CD14-positive monocyte (primary cell): ENCODE data around the gene GMDS. TPM values are rescaled to one million over a fixed set of nuclear protein-coding genes. Genes with fewer than 3 reads are reported as not detected.

Source experiments
- DNase-seq, 3 donors: peaks; one replicate each; pipeline ENCODE4 v3.0.0-alpha.2; 2011 to 2022
- H2AFZ ChIP-seq: 2 replicates; pipeline ENCODE4 v1.6.0; 2012; ENCODE audit warnings: mild to moderate bottlenecking, low read depth, low read length, inconsistent platforms; ENCODE audit not compliant: insufficient read depth, poor library complexity, severe bottlenecking
- H3K27ac ChIP-seq, 2 donors: 1 replicate in 1 of 2; 2 replicates in 1 of 2; pipeline ENCODE4 v1.5.1; 2012 to 2013; ENCODE audit warnings: low read length in 2 of 2, control low read depth in 1 of 2, inconsistent platforms in 1 of 2, low read depth in 1 of 2, mild to moderate bottlenecking in 1 of 2
- H3K27me3 ChIP-seq, 2 donors: one replicate each; pipeline versions ENCODE4 v1.6.0 to v1.6.1; 2011 to 2013; ENCODE audit warnings: low read length in 2 of 2; ENCODE audit not compliant: control insufficient read depth in 2 of 2, insufficient read depth in 2 of 2
- H3K36me3 ChIP-seq, 2 donors: replicated peaks in 1 of 2; 1 replicate in 1 of 2; 2 replicates in 1 of 2; pipeline versions ENCODE4 v1.5.1 to v1.6.1; 2012 to 2013; ENCODE audit warnings: low read length in 2 of 2, control low read depth in 1 of 2, inconsistent platforms in 1 of 2, mild to moderate bottlenecking in 1 of 2; ENCODE audit not compliant: insufficient read depth in 2 of 2, control insufficient read depth in 1 of 2
- H3K4me1 ChIP-seq, 2 donors: 1 replicate in 1 of 2; 2 replicates in 1 of 2; pipeline versions ENCODE4 v1.5.1 to v1.6.1; 2012 to 2013; ENCODE audit warnings: low read length in 2 of 2, control low read depth in 1 of 2, inconsistent platforms in 1 of 2, mild to moderate bottlenecking in 1 of 2, moderate library complexity in 1 of 2; ENCODE audit not compliant: insufficient read depth in 2 of 2, control insufficient read depth in 1 of 2
- H3K4me2 ChIP-seq: replicated peaks from 2 replicates; pipeline ENCODE3; 2012; ENCODE audit warnings: low read length, moderate library complexity, mild to moderate bottlenecking; ENCODE audit not compliant: poor library complexity, severe bottlenecking; ENCODE audit errors: extremely low read depth
- H3K4me3 ChIP-seq, 3 experiments: fragments of 200-600 bp in 1 of 3; sonication (generic) in 1 of 3; replicated peaks in 1 of 3; 1 replicate in 2 of 3; 2 replicates in 1 of 3; pipeline ENCODE4 v1.5.1; 2011 to 2013; ENCODE audit warnings: low read length in 3 of 3, mild to moderate bottlenecking in 3 of 3, control low read depth in 2 of 3, low read depth in 2 of 3, inconsistent platforms in 1 of 3, moderate library complexity in 1 of 3
- H3K79me2 ChIP-seq: 2 replicates; pipeline ENCODE4 v1.6.0; 2012; ENCODE audit warnings: mild to moderate bottlenecking, control low read depth, inconsistent platforms, low read length, moderate library complexity; ENCODE audit not compliant: insufficient read depth
- H3K9ac ChIP-seq: 2 replicates; pipeline ENCODE4 v1.6.0; 2017; ENCODE audit warnings: low read length, mild to moderate bottlenecking; ENCODE audit not compliant: insufficient read depth, poor library complexity, severe bottlenecking
- H3K9me3 ChIP-seq, 2 donors: replicated peaks in 1 of 2; 1 replicate in 1 of 2; 2 replicates in 1 of 2; pipeline versions ENCODE4 v1.5.1 to v1.6.1; 2012 to 2013; ENCODE audit warnings: low read length in 2 of 2, control low read depth in 1 of 2; ENCODE audit not compliant: control insufficient read depth in 1 of 2, insufficient read depth in 1 of 2
- H4K20me1 ChIP-seq: 2 replicates; pipeline ENCODE4 v1.6.0; 2012; ENCODE audit warnings: mild to moderate bottlenecking, low read length, control low read depth, moderate library complexity; ENCODE audit not compliant: insufficient read depth
- H3K27ac Mint-ChIP-seq, 7 donors: one replicate each; pipeline ENCODE4 v1.8.0; 2020; ENCODE audit warnings: mild to moderate bottlenecking in 7 of 7, mixed read lengths in 7 of 7, moderate library complexity in 6 of 7, inconsistent platforms in 2 of 7
- H3K27me3 Mint-ChIP-seq, 3 donors: one replicate each; pipeline ENCODE4 v1.8.0; 2021 to 2022; ENCODE audit warnings: low read depth in 3 of 3, mild to moderate bottlenecking in 3 of 3, mixed read lengths in 3 of 3, moderate library complexity in 3 of 3, inconsistent platforms in 1 of 3
- H3K36me3 Mint-ChIP-seq, 2 donors: one replicate each; pipeline ENCODE4 v1.8.0; 2020; ENCODE audit warnings: mixed read lengths in 2 of 2, inconsistent platforms in 1 of 2, mild to moderate bottlenecking in 1 of 2
- H3K4me1 Mint-ChIP-seq: one replicate; pipeline ENCODE4 v1.8.0; 2020; ENCODE audit warnings: mild to moderate bottlenecking, mixed read lengths
- H3K4me3 Mint-ChIP-seq, 2 donors: one replicate each; pipeline ENCODE4 v1.8.0; 2020; ENCODE audit warnings: mild to moderate bottlenecking in 2 of 2, mixed read lengths in 2 of 2, moderate library complexity in 1 of 2
- H3K9me3 Mint-ChIP-seq, 7 donors: one replicate each; pipeline ENCODE4 v1.8.0; 2020 to 2022; ENCODE audit warnings: mixed read lengths in 7 of 7, mild to moderate bottlenecking in 6 of 7, moderate library complexity in 6 of 7, inconsistent platforms in 2 of 7
- WGBS: methylation state at CpG from one replicate; pipeline ENCODE4 v1.1.5; 2013; ENCODE audit warnings: missing lambda C conversion rate; ENCODE audit not compliant: insufficient coverage; 5-methylcytosine and 5-hydroxymethylcytosine counted together
- intact Hi-C, 2 donors: fragments of 100-400 bp; cut with micrococcal nuclease; formaldehyde crosslinking; loops; one replicate each; pipeline versions ENCODE4 v1.15.0 to v1.15.1; 2023
- polyA plus RNA-seq, 3 donors: library from polyadenylated mRNA; depleted of rRNA in 1 of 3; unstranded in 2 of 3; stranded (reverse) in 1 of 3; fragments of 300-500 nt in 2 of 3; fragments of >200 nt in 1 of 3; fragmentation: Illumina TruSeq in 2 of 3; gene quantifications; 1 replicate in 2 of 3; 2 replicates in 1 of 3; pipeline ENCODE4 v1.2.3, GENCODE V29; 2012 to 2021
- TF ChIP-seq, protein P1 (sequence below): fragments of 200-600 bp; IDR thresholded peaks from one replicate; pipeline ENCODE4 v1.8.0; 2022; ENCODE audit warnings: antibody characterized with exemption, mild to moderate bottlenecking

GMDS gene
- polyA plus RNA-seq, 3 donors: 10.5 to 19.9 (median 17.6) TPM

DNA sequence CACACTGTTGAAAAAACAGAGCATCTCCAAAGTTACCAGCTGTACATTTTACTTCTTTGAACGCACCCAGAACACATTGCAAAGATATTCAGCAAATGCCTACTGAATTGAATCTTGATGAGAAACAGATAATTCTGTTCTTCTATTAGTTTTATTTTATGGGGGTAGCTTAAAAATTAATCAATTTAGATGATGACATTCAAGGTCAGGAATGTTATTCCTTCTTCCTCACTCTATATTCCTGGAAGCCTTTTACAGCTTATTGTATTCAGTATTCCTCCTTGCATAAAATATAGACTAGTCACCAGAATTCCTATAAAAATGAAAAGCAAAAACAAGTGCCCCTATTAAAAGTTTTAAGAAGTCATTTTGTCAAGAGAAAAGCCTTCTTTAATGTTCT lies 21.4 kb upstream of the GMDS start:
- no peak overlapping the region for H3K4me3 Mint-ChIP-seq

DNA sequence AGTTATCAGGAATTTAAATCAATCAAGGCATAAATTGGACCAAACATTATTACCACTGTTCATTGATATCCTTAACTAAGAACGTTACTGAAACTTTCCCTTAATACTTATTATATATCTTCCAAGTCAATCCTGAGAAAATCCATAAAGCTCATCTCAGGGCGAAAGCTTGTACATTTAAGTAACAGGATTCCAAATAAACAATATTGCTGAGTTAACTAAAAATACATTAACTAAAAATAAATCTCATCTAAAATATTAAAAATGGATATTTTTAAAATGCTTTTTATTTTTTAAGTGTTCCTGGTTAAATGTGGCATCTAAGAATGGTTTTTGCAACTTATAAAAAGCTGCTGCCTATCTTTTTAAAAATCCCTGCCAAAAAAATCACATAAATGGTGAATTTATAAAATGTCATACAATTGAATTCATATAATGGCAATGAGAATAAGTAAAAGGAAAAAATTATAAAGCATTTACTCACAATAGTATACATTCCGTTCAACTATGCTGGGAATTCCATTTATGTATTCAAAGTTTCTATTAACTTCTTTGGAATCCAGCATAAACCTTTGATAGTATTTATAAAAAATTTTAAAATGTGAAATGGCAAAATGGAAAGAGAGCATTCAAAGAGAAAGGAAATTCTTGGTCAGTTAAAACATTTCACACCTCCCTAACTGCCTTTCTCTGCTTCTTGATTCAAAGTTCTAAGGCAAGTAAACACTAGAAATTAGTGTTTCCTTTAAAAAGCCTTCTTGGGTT lies 20.8 kb upstream of the GMDS start:
- no peak overlapping the region for H3K4me3 ChIP-seq
- TF ChIP-seq, protein P1, sequence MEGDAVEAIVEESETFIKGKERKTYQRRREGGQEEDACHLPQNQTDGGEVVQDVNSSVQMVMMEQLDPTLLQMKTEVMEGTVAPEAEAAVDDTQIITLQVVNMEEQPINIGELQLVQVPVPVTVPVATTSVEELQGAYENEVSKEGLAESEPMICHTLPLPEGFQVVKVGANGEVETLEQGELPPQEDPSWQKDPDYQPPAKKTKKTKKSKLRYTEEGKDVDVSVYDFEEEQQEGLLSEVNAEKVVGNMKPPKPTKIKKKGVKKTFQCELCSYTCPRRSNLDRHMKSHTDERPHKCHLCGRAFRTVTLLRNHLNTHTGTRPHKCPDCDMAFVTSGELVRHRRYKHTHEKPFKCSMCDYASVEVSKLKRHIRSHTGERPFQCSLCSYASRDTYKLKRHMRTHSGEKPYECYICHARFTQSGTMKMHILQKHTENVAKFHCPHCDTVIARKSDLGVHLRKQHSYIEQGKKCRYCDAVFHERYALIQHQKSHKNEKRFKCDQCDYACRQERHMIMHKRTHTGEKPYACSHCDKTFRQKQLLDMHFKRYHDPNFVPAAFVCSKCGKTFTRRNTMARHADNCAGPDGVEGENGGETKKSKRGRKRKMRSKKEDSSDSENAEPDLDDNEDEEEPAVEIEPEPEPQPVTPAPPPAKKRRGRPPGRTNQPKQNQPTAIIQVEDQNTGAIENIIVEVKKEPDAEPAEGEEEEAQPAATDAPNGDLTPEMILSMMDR: no peak
- H3K9me3 ChIP-seq: no peaks in the 10 kb centered on the region
- H3K27me3 ChIP-seq: no peaks in the 10 kb centered on the region
- H3K36me3 ChIP-seq: peaks cover 5 to 66% of the 10 kb centered on the region in 2 donors
- H3K4me3 Mint-ChIP-seq: no peak overlapping the region
- no peak overlapping the region for H3K9ac ChIP-seq
- no peak overlapping the region for H3K27ac Mint-ChIP-seq
- no peak overlapping the region for H2AFZ ChIP-seq
- no CpG with 5 or more reads among the region's 3 CpGs for WGBS
- no peak overlapping the region for H3K27ac ChIP-seq
- no peak for DNase-seq
- H3K4me2 ChIP-seq: no peak overlapping the region
- peaks cover 0 to 3% (median 0%) of the 10 kb centered on the region in 7 donors for H3K9me3 Mint-ChIP-seq
- no peaks in the 10 kb centered on the region for H3K27me3 Mint-ChIP-seq
- no peaks in the 10 kb centered on the region for H4K20me1 ChIP-seq
- no peaks in the 10 kb centered on the region for H3K4me1 ChIP-seq
- H3K79me2 ChIP-seq: no peaks in the 10 kb centered on the region
- peaks cover 51 to 52% of the 10 kb centered on the region in 2 donors for H3K36me3 Mint-ChIP-seq
- no peaks in the 10 kb centered on the region for H3K4me1 Mint-ChIP-seq
- intact Hi-C loops: no loop called here

More for the DNA sequence above, 21.4 kb upstream of the GMDS start:
- no peak overlapping the region for H3K27ac Mint-ChIP-seq
- H3K4me1 Mint-ChIP-seq: no peaks in the 10 kb centered on the region
- Histone ChIP-seq H2AFZ (no peak overlapping the region), H3K36me3 (peaks cover 10 to 72% of the 10 kb centered on the region in 2 donors), H3K27ac (no peak overlapping the region), H3K4me2 (no peak overlapping the region), H4K20me1 (no peaks in the 10 kb centered on the region), H3K27me3 (no peaks in the 10 kb centered on the region), H3K4me1 (no peaks in the 10 kb centered on the region), H3K4me3 (no peak overlapping the region), H3K79me2 (no peaks in the 10 kb centered on the region), H3K9me3 (no peaks in the 10 kb centered on the region), H3K9ac (no peak overlapping the region)
- DNase-seq: no peak
- peaks cover 0 to 3% (median 0%) of the 10 kb centered on the region in 7 donors for H3K9me3 Mint-ChIP-seq
- WGBS: no CpG with 5 or more reads among the region's 1 CpG
- intact Hi-C loops: no loop called here
- H3K36me3 Mint-ChIP-seq: peaks cover 54% of the 10 kb centered on the region in 2 donors
- no peaks in the 10 kb centered on the region for H3K27me3 Mint-ChIP-seq
- TF ChIP-seq, protein P1: no peak
